Neural cell (in vitro differentiated cells): Measurements from ENCODE around the gene P2RX1. TPM values are rescaled to one million over a fixed set of nuclear protein-coding genes. Genes with fewer than 3 reads are reported as not detected.

ENCODE experiments used
- H2AFZ ChIP-seq: fragments of 200-600, 300-800 bp; sonication (generic), shearing (Covaris generic); 2 replicates; pipeline ENCODE4 v1.6.0; 2014; ENCODE audit warnings: low read depth, mild to moderate bottlenecking, antibody characterized with exemption, low read length, moderate library complexity
- H3F3A ChIP-seq: fragments of 200-600 bp; shearing (Covaris generic); 2 replicates; pipeline ENCODE4 v1.6.1; 2016; ENCODE audit warnings: mild to moderate bottlenecking, moderate library complexity, mixed read lengths, antibody characterized with exemption, low read length; ENCODE audit not compliant: insufficient read depth, poor library complexity, severe bottlenecking
- H3K27ac ChIP-seq: fragments of 200-600, 300-800 bp; sonication (generic), shearing (Covaris generic); 2 replicates; pipeline ENCODE4 v1.5.1; 2014; ENCODE audit warnings: mild to moderate bottlenecking, low read length, moderate library complexity
- H3K27me3 ChIP-seq: fragments of 300-800, 200-600 bp; sonication (generic), shearing (Covaris generic); 2 replicates; pipeline ENCODE4 v1.6.0; 2014; ENCODE audit warnings: mild to moderate bottlenecking, low read depth, low read length, moderate library complexity; ENCODE audit not compliant: insufficient read depth
- H3K36me3 ChIP-seq: fragments of 300-800, 200-600 bp; sonication (generic), shearing (Covaris generic); 2 replicates; pipeline ENCODE4 v1.5.1; 2014; ENCODE audit warnings: mild to moderate bottlenecking, antibody characterized with exemption, low read length, moderate library complexity; ENCODE audit not compliant: insufficient read depth
- H3K4me2 ChIP-seq: fragments of 300-800, 200-600 bp; sonication (generic), shearing (Covaris generic); 2 replicates; pipeline ENCODE4 v1.6.0; 2014; ENCODE audit warnings: mild to moderate bottlenecking, low read length
- H3K4me3 ChIP-seq: fragments of 300-800, 200-600 bp; sonication (generic), shearing (Covaris generic); 2 replicates; pipeline ENCODE4 v1.5.1; 2014; ENCODE audit warnings: mild to moderate bottlenecking, low read length, moderate library complexity
- H3K79me2 ChIP-seq: fragments of 200-600 bp; shearing (Covaris generic); replicated peaks from 2 replicates; pipeline ENCODE4 v1.6.0; 2014; ENCODE audit warnings: mild to moderate bottlenecking, low read length, moderate library complexity; ENCODE audit not compliant: insufficient read depth
- H3K9ac ChIP-seq: fragments of 300-800, 200-600 bp; sonication (generic), shearing (Covaris generic); 2 replicates; pipeline ENCODE4 v1.6.1; 2016; ENCODE audit warnings: mild to moderate bottlenecking, low read length, mixed read lengths
- H3K9me2 ChIP-seq: fragments of 200-600 bp; shearing (Covaris generic); 2 replicates; pipeline ENCODE4 v1.6.1; 2016; ENCODE audit warnings: mild to moderate bottlenecking, low read length, mixed read lengths; ENCODE audit not compliant: insufficient read depth
- H3K9me3 ChIP-seq: fragments of 200-600, 300-800 bp; sonication (generic), shearing (Covaris generic); 2 replicates; pipeline ENCODE4 v1.6.1; 2016; ENCODE audit warnings: mild to moderate bottlenecking, mixed run types, low read length, moderate library complexity, mixed read lengths
- H4K20me1 ChIP-seq: fragments of 200-600 bp; shearing (Covaris generic); 2 replicates; pipeline ENCODE4 v1.6.1; 2016; ENCODE audit warnings: mild to moderate bottlenecking, mixed run types; ENCODE audit not compliant: insufficient read depth
- CTCF ChIP-seq: fragments of 450-650 bp; IDR thresholded peaks from 2 replicates; pipeline ENCODE4 v1.5.1; 2014; ENCODE audit warnings: antibody characterized with exemption, mild to moderate bottlenecking, moderate library complexity; ENCODE audit not compliant: poor library complexity, severe bottlenecking
- EP300 ChIP-seq: fragments of 450-650 bp; conservative IDR thresholded peaks from 2 replicates; pipeline ENCODE4 v1.6.1; 2014; ENCODE audit warnings: antibody characterized with exemption, mild to moderate bottlenecking, moderate library complexity; ENCODE audit not compliant: poor library complexity, severe bottlenecking
- EZH2 ChIP-seq: fragments of 200-600, 300-800 bp; shearing (Covaris generic), sonication (generic); IDR thresholded peaks from 2 replicates; pipeline ENCODE4 v1.6.1; 2014; ENCODE audit warnings: antibody characterized with exemption, low read length, borderline replicate concordance, mild to moderate bottlenecking; ENCODE audit not compliant: insufficient read depth, poor library complexity, severe bottlenecking
- MXI1 ChIP-seq: fragments of 450-650 bp; conservative IDR thresholded peaks from 2 replicates; pipeline ENCODE4 v1.6.1; 2014; ENCODE audit warnings: antibody characterized with exemption, mild to moderate bottlenecking; ENCODE audit not compliant: poor library complexity, severe bottlenecking
- POLR2AphosphoS5 ChIP-seq: IDR thresholded peaks from 2 replicates; pipeline ENCODE4 v1.6.1; 2012
- RAD21 ChIP-seq: fragments of 450-650 bp; conservative IDR thresholded peaks from 2 replicates; pipeline ENCODE4 v1.6.1; 2014; ENCODE audit warnings: antibody characterized with exemption, mild to moderate bottlenecking, moderate library complexity
- REST ChIP-seq: IDR thresholded peaks from 2 replicates; pipeline ENCODE4 v1.6.1; 2012; ENCODE audit warnings: borderline replicate concordance
- SMC3 ChIP-seq: fragments of 450-650 bp; conservative IDR thresholded peaks from 2 replicates; pipeline ENCODE4 v1.6.1; 2014; ENCODE audit warnings: antibody characterized with exemption, mild to moderate bottlenecking, moderate library complexity; ENCODE audit not compliant: poor library complexity
- TAF1 ChIP-seq: IDR thresholded peaks from 2 replicates; pipeline ENCODE4 v1.6.1; 2012; ENCODE audit warnings: low read depth
- polyA plus RNA-seq: library from polyadenylated mRNA; depleted of rRNA; stranded (reverse); fragments of >200 nt; gene quantifications from 2 replicates; pipeline ENCODE4 v1.2.3, GENCODE V29; 2014

The P2RX1 gene
- polyA plus RNA-seq, 1 donor from 2014 or later, result not detected

- no peak within 1 kb of the TSS for H3K9ac ChIP-seq
- no peaks in the 10 kb centered on the region for H3K9me2 ChIP-seq
- no peak within 1 kb of the TSS for H2AFZ ChIP-seq
- TF ChIP-seq EZH2 (peak; percentile 83), MXI1 (no peak)
- H4K20me1 ChIP-seq, result no peaks in the 10 kb centered on the region
- H3K79me2 ChIP-seq, result no peaks in the 10 kb centered on the region
- H3K36me3 ChIP-seq, result no peaks in the 10 kb centered on the region
- no peak within 1 kb of the TSS for H3K4me2 ChIP-seq
- H3K9me3 ChIP-seq, result no peaks in the 10 kb centered on the region
- no peak within 1 kb of the TSS for H3K4me3 ChIP-seq
- no peaks in the 10 kb centered on the region for H3F3A ChIP-seq
- peaks cover 59% of the 10 kb centered on the region for H3K27me3 ChIP-seq
- H3K27ac ChIP-seq, result no peak within 1 kb of the TSS
These were observed 48.2 kb upstream of the P2RX1 start, which contains the start of gene ATP2A3 for GRCh38 chr17:3964203-3965117. Gene ATP2A3 (minus strand): TSS chr17:3964437. CDS start chr17:3964291, 146 bp downstream.

- no peak for TF ChIP-seq REST
- TF ChIP-seq EZH2, result peak; percentile 92
- Histone ChIP-seq H3K27ac (no peak overlapping the region), H3K27me3 (peaks cover 59% of the 10 kb centered on the region), H2AFZ (no peak overlapping the region), H3K9ac (no peak overlapping the region), H4K20me1 (no peaks in the 10 kb centered on the region), H3K36me3 (no peaks in the 10 kb centered on the region), H3F3A (no peaks in the 10 kb centered on the region), H3K79me2 (no peaks in the 10 kb centered on the region), H3K4me3 (no peak overlapping the region), H3K4me2 (no peak overlapping the region), H3K9me2 (no peaks in the 10 kb centered on the region), H3K9me3 (no peaks in the 10 kb centered on the region)
These were observed 47.3 kb upstream of the P2RX1 start for GRCh38 chr17:3963237-3964201.

GRCh38 chr17:3962965-3963236 is 46.6 kb upstream of the P2RX1 start:
- H3K4me3 ChIP-seq, result no peak overlapping the region
- TF ChIP-seq TAF1, result no peak
- TF ChIP-seq REST, result no peak
- no peak for TF ChIP-seq POLR2AphosphoS5
- TF ChIP-seq EZH2, result no peak
- TF ChIP-seq RAD21, result no peak
- no peak for TF ChIP-seq CTCF
- no peak for TF ChIP-seq EP300
- no peak for TF ChIP-seq MXI1
- no peak for TF ChIP-seq SMC3
- H3K9me2 ChIP-seq, result no peaks in the 10 kb centered on the region
- H3K36me3 ChIP-seq, result no peaks in the 10 kb centered on the region
- H3F3A ChIP-seq, result no peaks in the 10 kb centered on the region
- no peak overlapping the region for H2AFZ ChIP-seq
- H3K4me2 ChIP-seq, result no peak overlapping the region
- peaks cover 59% of the 10 kb centered on the region for H3K27me3 ChIP-seq
- no peak overlapping the region for H3K9ac ChIP-seq
- no peaks in the 10 kb centered on the region for H3K9me3 ChIP-seq
- no peak overlapping the region for H3K27ac ChIP-seq
- no peaks in the 10 kb centered on the region for H4K20me1 ChIP-seq
- H3K79me2 ChIP-seq, result no peaks in the 10 kb centered on the region
